MCF 10A (cell line): Measurements from ENCODE around the gene UBQLNL. TPM values are rescaled to one million over a fixed set of nuclear protein-coding genes. Genes with fewer than 3 reads are reported as not detected.

ENCODE experiments used
- BruUV-seq: library from RNA; stranded (reverse); fragments of 400-500 nt; replicated peaks from 2 replicates; lab custom pipeline; 2021; lab: Mats Ljungman, UMichigan
- CTCF ChIA-PET: fragments of 300-600 bp; sonication (Branson Sonifier 250); formaldehyde crosslinking; extraction: SDS; loops from one replicate; lab custom pipeline; 2021; ENCODE audit warnings: antibody characterized with exemption, inconsistent platforms; lab: Yijun Ruan, JAX
- POLR2A ChIA-PET: fragments of 300-600, 350-650 bp; sonication (Branson Sonifier 250); formaldehyde crosslinking; extraction: SDS; loops from one replicate; lab custom pipeline; 2020; ENCODE audit warnings: antibody characterized with exemption, inconsistent platforms; lab: Yijun Ruan, JAX
- DNase-seq: peaks from one replicate; pipeline ENCODE4 v3.0.0-alpha.2; 2018; ENCODE audit not compliant: unreplicated experiment
- H3K27ac Mint-ChIP-seq: one replicate; pipeline ENCODE4 v1.8.0; 2022; ENCODE audit warnings: mild to moderate bottlenecking, low read depth, mixed read lengths; ENCODE audit not compliant: unreplicated experiment
- H3K27me3 Mint-ChIP-seq: one replicate; pipeline ENCODE4 v1.8.0; 2022; ENCODE audit warnings: mixed read lengths; ENCODE audit not compliant: insufficient read depth, unreplicated experiment
- H3K36me3 Mint-ChIP-seq: one replicate; pipeline ENCODE4 v1.8.0; 2022; ENCODE audit warnings: mild to moderate bottlenecking, moderate library complexity, mixed read lengths; ENCODE audit not compliant: insufficient read depth, unreplicated experiment
- H3K4me1 Mint-ChIP-seq: one replicate; pipeline ENCODE4 v1.8.0; 2022; ENCODE audit warnings: mixed read lengths; ENCODE audit not compliant: insufficient read depth, unreplicated experiment
- H3K4me3 Mint-ChIP-seq: one replicate; pipeline ENCODE4 v1.8.0; 2022; ENCODE audit warnings: mild to moderate bottlenecking, moderate library complexity, mixed read lengths; ENCODE audit not compliant: unreplicated experiment
- H3K9me3 Mint-ChIP-seq: one replicate; pipeline ENCODE4 v1.8.0; 2022; ENCODE audit warnings: mixed read lengths; ENCODE audit not compliant: unreplicated experiment
- intact Hi-C: fragments of 100-400 bp; cut with micrococcal nuclease; formaldehyde crosslinking; loops from 2 replicates; pipeline ENCODE4 v1.14.1; 2022
- total RNA-seq: library from RNA; stranded (reverse); gene quantifications from 2 replicates; pipeline ENCODE4 v1.2.3, GENCODE V29; 2022
- TF ChIP-seq, protein P1 (sequence below): fragments of 200-600 bp; IDR thresholded peaks from one replicate; pipeline ENCODE4 v1.8.0; 2022; ENCODE audit warnings: antibody characterized with exemption, mild to moderate bottlenecking; ENCODE audit not compliant: unreplicated experiment

UBQLNL gene
- total RNA-seq, 1 experiment from 2014 or later, result not detected

- TF ChIP-seq, protein P1, sequence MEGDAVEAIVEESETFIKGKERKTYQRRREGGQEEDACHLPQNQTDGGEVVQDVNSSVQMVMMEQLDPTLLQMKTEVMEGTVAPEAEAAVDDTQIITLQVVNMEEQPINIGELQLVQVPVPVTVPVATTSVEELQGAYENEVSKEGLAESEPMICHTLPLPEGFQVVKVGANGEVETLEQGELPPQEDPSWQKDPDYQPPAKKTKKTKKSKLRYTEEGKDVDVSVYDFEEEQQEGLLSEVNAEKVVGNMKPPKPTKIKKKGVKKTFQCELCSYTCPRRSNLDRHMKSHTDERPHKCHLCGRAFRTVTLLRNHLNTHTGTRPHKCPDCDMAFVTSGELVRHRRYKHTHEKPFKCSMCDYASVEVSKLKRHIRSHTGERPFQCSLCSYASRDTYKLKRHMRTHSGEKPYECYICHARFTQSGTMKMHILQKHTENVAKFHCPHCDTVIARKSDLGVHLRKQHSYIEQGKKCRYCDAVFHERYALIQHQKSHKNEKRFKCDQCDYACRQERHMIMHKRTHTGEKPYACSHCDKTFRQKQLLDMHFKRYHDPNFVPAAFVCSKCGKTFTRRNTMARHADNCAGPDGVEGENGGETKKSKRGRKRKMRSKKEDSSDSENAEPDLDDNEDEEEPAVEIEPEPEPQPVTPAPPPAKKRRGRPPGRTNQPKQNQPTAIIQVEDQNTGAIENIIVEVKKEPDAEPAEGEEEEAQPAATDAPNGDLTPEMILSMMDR, result no peak
- BruUV-seq, result no TSS peak
- Mint-ChIP-seq H3K9me3 (no peaks in the 10 kb centered on the region), H3K27ac (no peak overlapping the region), H3K4me1 (no peaks in the 10 kb centered on the region), H3K27me3 (peaks cover 35% of the 10 kb centered on the region), H3K4me3 (no peak overlapping the region), H3K36me3 (no peaks in the 10 kb centered on the region)
- DNase-seq, result no peak
- POLR2A ChIA-PET, result no interaction called here
- CTCF ChIA-PET, result interaction anchor here (0.7 kb wide), 1 partner anchor 18 kb away, joined by 3 read pairs; no protein-coding TSS in a partner anchor
- intact Hi-C loops, result no loop called here
Observed at GRCh38 chr11:5508605-5509004, 7.9 kb downstream of the UBQLNL start.

- no peak overlapping the region for H3K27ac Mint-ChIP-seq
- DNase-seq, result no peak
- H3K4me3 Mint-ChIP-seq, result no peak overlapping the region
- peaks cover 28% of the 10 kb centered on the region for H3K27me3 Mint-ChIP-seq
- BruUV-seq, result no TSS peak
- POLR2A ChIA-PET, result no interaction called here
- CTCF ChIA-PET, result interaction anchor here (0.6 to 2.1 kb wide), 3 partner anchors 8 to 745 kb away, joined by 3 to 10 read pairs (median 3); partner anchors contain the start of gene UBQLNL
- no peaks in the 10 kb centered on the region for H3K4me1 Mint-ChIP-seq
- intact Hi-C loops, result no loop called here
- no peaks in the 10 kb centered on the region for H3K9me3 Mint-ChIP-seq
- TF ChIP-seq, protein P1, result no peak
- H3K36me3 Mint-ChIP-seq, result no peaks in the 10 kb centered on the region
Observed at GRCh38 chr11:5507933-5508305, 8.6 kb downstream of the UBQLNL start.

DNA sequence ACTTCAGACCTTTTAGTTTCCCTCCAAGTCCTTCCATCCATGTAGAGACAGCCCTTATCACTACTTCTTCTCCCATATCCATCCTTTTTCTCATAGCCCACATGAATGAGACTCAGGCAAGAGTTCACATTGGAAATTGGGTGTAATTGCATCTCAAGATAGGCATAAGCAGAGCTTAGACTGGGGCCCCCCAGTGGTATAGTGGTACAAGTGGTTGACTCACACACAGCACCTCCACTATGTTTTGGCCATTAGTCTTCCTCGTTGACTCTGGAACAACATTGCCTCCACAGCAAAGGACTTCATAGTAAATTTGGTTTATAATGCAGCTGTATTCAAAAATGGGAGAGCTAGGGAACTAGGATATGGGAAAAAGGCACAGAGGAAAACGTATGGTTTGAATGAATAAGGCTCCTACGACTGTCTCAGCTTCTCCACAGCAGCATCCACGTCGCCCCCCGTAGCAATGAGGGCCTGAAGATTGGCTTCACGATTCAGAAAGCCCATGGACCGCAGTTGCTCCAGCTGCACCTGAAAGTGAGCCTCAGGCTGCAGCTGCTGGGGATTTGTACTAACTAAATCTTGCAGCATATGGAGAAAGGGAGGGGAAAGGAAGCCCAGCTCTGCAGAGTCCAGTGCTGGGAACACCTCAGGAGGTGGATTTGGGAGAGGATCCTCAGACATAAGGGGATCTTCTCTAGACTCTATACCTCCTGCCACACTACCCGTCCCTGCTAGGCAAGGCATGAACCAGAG lies 9.1 kb downstream of the UBQLNL start:
- no peak for DNase-seq
- ChIA-PET CTCF (interaction anchor here (0.5 to 2.1 kb wide), 5 partner anchors 9 to 746 kb away, joined by 3 to 10 read pairs (median 3); partner anchors contain the start of gene UBQLNL), POLR2A (interaction anchor here (0.7 kb wide), 2 partner anchors 35 to 1698 kb away, joined by 3 to 4 read pairs; no protein-coding TSS in a partner anchor)
- Mint-ChIP-seq H3K9me3 (no peaks in the 10 kb centered on the region), H3K4me1 (no peaks in the 10 kb centered on the region), H3K27ac (no peak overlapping the region), H3K36me3 (no peaks in the 10 kb centered on the region), H3K4me3 (no peak overlapping the region), H3K27me3 (peaks cover 26% of the 10 kb centered on the region)
- BruUV-seq, result no TSS peak
- TF ChIP-seq, protein P1, result no peak
- intact Hi-C loops, result no loop called here

- TF ChIP-seq, protein P1, result no peak
- Mint-ChIP-seq H3K4me3 (no peak overlapping the region), H3K27ac (no peak overlapping the region), H3K9me3 (no peaks in the 10 kb centered on the region), H3K27me3 (peaks cover 20% of the 10 kb centered on the region), H3K36me3 (no peaks in the 10 kb centered on the region), H3K4me1 (no peaks in the 10 kb centered on the region)
- intact Hi-C loops, result no loop called here
- ChIA-PET POLR2A (no interaction called here), CTCF (interaction anchor here (0.8 to 1.3 kb wide), 2 partner anchors 12 to 966 kb away, joined by 3 to 5 read pairs; no protein-coding TSS in a partner anchor)
- no TSS peak for BruUV-seq
- DNase-seq, result no peak
Observed at GRCh38 chr11:5505363-5506048, 11.0 kb downstream of the UBQLNL start.
